ENCODE results near the gene C11orf97. TPM values are rescaled to one million over a fixed set of nuclear protein-coding genes. Genes with fewer than 3 reads are reported as not detected.

C11orf97 gene
- total RNA-seq, 1 experiment from 2014 or later = not detected

DNA sequence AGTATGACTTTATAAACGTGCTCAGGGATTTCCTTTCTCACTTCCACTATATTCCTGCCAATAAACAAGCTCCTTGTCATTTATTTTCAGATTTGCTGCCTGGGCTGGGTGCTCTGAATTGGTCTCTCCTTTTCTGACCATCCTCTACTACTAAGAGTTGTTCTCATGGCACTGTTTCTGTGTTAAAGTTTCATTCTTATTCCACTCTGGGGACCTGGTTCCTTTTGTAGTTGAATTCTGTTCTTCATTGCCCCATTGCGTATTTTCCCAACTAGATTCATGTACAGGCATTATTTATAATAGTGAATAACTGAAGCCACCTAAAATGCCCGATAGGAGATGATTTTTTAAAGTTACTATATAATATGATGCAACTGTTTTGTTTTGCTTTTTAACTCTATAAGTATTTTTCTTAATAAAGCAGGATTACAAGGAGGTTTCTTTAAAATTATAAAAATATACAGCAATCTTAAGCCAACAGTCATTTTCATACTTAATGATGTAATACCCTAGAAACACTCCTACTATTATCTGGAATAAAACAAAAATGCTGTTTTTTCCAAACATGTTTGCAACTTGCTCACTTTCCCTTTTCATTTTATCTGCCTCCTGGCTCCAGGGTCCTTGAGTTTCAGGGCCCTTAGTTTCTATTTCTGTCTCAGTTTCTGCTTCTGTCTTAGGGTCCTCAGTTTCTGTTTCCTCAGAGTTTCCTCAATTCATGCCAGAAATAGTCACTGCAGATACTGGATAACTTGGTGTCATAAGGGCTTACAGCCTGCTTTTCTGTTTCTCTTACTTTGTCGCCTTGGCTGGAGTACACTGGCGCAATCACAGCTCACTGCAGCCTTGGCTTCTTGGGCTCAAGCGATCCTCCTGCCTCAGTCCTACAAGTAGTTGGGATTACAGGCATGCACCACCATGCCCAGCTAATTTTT is 21.7 kb downstream of the C11orf97 start:
- no peaks in the 10 kb centered on the region for H3K36me3 ChIP-seq (ENCODE audit: control insufficient read depth, insufficient read depth, low read length)
- no peaks in the 10 kb centered on the region for H3K9me3 ChIP-seq (ENCODE audit: control insufficient read depth, insufficient read depth, low read depth, low read length)
- no TSS peak for BruUV-seq (replicated peaks)
- ATAC-seq = no peak
- intact Hi-C loops (cut with micrococcal nuclease; ENCODE audit: unreplicated experiment) = no loop called here
- DNase-seq (ENCODE audit: low read depth, low spot score) = no peak
- no peak overlapping the region for H3K27ac ChIP-seq (ENCODE audit: low read length)
- H3K4me1 ChIP-seq (ENCODE audit: control insufficient read depth, insufficient read depth, low read length) = no peaks in the 10 kb centered on the region
- TF ChIP-seq SIN3A (IDR thresholded peaks at IDR 0.05; ENCODE audit: borderline replicate concordance, insufficient read depth, low read depth, low read length) (no peak), TCF7L2 (IDR thresholded peaks at IDR 0.05; ENCODE audit: low read depth, low read length) (no peak), POLR2AphosphoS5 (IDR thresholded peaks at IDR 0.05; ENCODE audit: low read depth, low read length) (no peak)
- TF ChIP-seq, protein P1, sequence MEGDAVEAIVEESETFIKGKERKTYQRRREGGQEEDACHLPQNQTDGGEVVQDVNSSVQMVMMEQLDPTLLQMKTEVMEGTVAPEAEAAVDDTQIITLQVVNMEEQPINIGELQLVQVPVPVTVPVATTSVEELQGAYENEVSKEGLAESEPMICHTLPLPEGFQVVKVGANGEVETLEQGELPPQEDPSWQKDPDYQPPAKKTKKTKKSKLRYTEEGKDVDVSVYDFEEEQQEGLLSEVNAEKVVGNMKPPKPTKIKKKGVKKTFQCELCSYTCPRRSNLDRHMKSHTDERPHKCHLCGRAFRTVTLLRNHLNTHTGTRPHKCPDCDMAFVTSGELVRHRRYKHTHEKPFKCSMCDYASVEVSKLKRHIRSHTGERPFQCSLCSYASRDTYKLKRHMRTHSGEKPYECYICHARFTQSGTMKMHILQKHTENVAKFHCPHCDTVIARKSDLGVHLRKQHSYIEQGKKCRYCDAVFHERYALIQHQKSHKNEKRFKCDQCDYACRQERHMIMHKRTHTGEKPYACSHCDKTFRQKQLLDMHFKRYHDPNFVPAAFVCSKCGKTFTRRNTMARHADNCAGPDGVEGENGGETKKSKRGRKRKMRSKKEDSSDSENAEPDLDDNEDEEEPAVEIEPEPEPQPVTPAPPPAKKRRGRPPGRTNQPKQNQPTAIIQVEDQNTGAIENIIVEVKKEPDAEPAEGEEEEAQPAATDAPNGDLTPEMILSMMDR (IDR thresholded peaks at IDR 0.05) = no peak
- TF ChIP-seq, protein P2, sequence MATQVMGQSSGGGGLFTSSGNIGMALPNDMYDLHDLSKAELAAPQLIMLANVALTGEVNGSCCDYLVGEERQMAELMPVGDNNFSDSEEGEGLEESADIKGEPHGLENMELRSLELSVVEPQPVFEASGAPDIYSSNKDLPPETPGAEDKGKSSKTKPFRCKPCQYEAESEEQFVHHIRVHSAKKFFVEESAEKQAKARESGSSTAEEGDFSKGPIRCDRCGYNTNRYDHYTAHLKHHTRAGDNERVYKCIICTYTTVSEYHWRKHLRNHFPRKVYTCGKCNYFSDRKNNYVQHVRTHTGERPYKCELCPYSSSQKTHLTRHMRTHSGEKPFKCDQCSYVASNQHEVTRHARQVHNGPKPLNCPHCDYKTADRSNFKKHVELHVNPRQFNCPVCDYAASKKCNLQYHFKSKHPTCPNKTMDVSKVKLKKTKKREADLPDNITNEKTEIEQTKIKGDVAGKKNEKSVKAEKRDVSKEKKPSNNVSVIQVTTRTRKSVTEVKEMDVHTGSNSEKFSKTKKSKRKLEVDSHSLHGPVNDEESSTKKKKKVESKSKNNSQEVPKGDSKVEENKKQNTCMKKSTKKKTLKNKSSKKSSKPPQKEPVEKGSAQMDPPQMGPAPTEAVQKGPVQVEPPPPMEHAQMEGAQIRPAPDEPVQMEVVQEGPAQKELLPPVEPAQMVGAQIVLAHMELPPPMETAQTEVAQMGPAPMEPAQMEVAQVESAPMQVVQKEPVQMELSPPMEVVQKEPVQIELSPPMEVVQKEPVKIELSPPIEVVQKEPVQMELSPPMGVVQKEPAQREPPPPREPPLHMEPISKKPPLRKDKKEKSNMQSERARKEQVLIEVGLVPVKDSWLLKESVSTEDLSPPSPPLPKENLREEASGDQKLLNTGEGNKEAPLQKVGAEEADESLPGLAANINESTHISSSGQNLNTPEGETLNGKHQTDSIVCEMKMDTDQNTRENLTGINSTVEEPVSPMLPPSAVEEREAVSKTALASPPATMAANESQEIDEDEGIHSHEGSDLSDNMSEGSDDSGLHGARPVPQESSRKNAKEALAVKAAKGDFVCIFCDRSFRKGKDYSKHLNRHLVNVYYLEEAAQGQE (IDR thresholded peaks at IDR 0.05; ENCODE audit: insufficient read depth in 1 of 2, low read depth in 2 of 2, low read length in 1 of 2) = no peak
- H3K4me3 ChIP-seq (ENCODE audit: low read depth in 2 of 2, low read length in 2 of 2) = no peak overlapping the region
- H3K27me3 ChIP-seq (ENCODE audit: control insufficient read depth, insufficient read depth, low read length) = peaks cover 2% of the 10 kb centered on the region; the same call in 1 of the 2 replicates
- ChIA-PET CTCF (no interaction called here), POLR2A (interaction anchor here (0.6 kb wide), 1 partner anchor 47 kb away, joined by 3 read pairs; no protein-coding TSS in a partner anchor)
- in situ Hi-C loops (cut with HindIII; ENCODE audit: low pct_unique_long_range_greater_than_20kb, low sequenced_read_pairs) = no loop called here

DNA sequence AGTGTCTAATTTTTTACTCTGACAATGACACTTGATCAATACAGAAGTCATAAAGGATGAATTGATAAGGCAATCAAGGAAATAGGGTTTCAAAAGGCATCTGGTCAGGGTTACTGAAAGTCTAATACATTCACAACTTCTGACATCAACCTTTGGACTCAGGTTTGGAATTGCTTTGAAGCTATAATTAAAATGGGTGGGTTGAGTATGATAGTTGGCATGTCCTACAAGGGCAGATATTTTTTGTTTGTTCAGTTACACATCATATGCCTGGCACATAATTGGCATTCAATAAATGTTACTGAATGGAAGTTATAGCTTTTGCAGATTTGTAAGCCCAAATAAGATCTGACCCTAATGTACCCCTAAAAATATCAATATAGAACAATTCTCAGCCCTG is 24.1 kb downstream of the C11orf97 start:
- Histone ChIP-seq H3K27ac (ENCODE audit: low read length) (no peak overlapping the region), H3K4me3 (ENCODE audit: low read depth in 2 of 2, low read length in 2 of 2) (no peak overlapping the region), H3K4me1 (ENCODE audit: control insufficient read depth, insufficient read depth, low read length) (no peaks in the 10 kb centered on the region), H3K27me3 (ENCODE audit: control insufficient read depth, insufficient read depth, low read length) (peaks cover 2% of the 10 kb centered on the region; the same call in 1 of the 2 replicates), H3K9me3 (ENCODE audit: control insufficient read depth, insufficient read depth, low read depth, low read length) (no peaks in the 10 kb centered on the region), H3K36me3 (ENCODE audit: control insufficient read depth, insufficient read depth, low read length) (no peaks in the 10 kb centered on the region)
- intact Hi-C loops (cut with micrococcal nuclease; ENCODE audit: unreplicated experiment) = no loop called here
- in situ Hi-C loops (cut with HindIII; ENCODE audit: low pct_unique_long_range_greater_than_20kb, low sequenced_read_pairs) = no loop called here
- ATAC-seq = no peak
- DNase-seq (ENCODE audit: low read depth, low spot score) = no peak
- BruUV-seq (replicated peaks) = no TSS peak
- ChIA-PET POLR2A (no interaction called here), CTCF (no interaction called here)
- TF ChIP-seq, protein P2 (IDR thresholded peaks at IDR 0.05; ENCODE audit: insufficient read depth in 1 of 2, low read depth in 2 of 2, low read length in 1 of 2) = no peak
- no peak for TF ChIP-seq TCF7L2 (IDR thresholded peaks at IDR 0.05; ENCODE audit: low read depth, low read length)
- TF ChIP-seq, protein P1 (IDR thresholded peaks at IDR 0.05) = no peak
- no peak for TF ChIP-seq POLR2AphosphoS5 (IDR thresholded peaks at IDR 0.05; ENCODE audit: low read depth, low read length)
- no peak for TF ChIP-seq SIN3A (IDR thresholded peaks at IDR 0.05; ENCODE audit: borderline replicate concordance, insufficient read depth, low read depth, low read length)
